IPS-15b (cell line): Measurements from ENCODE around the gene KCNC1.

ENCODE experiments used
- H3K27me3 ChIP-seq: one replicate; pipeline ENCODE4 v1.6.1; 2013; ENCODE audit warnings: low read length; ENCODE audit not compliant: control insufficient read depth, insufficient read depth
- H3K36me3 ChIP-seq: one replicate; pipeline ENCODE4 v1.6.1; 2013; ENCODE audit warnings: low read length; ENCODE audit not compliant: control insufficient read depth, insufficient read depth
- H3K4me1 ChIP-seq: one replicate; pipeline ENCODE4 v1.6.1; 2013; ENCODE audit warnings: mild to moderate bottlenecking, low read length; ENCODE audit not compliant: control insufficient read depth, insufficient read depth
- H3K4me3 ChIP-seq: one replicate; pipeline ENCODE4 v1.5.1; 2013; ENCODE audit warnings: low read depth, low read length
- H3K9ac ChIP-seq: one replicate; pipeline ENCODE4 v1.6.1; 2013; ENCODE audit warnings: low read depth, mild to moderate bottlenecking, low read length
- H3K9me3 ChIP-seq: one replicate; pipeline ENCODE4 v1.6.1; 2013; ENCODE audit warnings: mild to moderate bottlenecking, low read length; ENCODE audit not compliant: control insufficient read depth, insufficient read depth

The KCNC1 gene

DNA sequence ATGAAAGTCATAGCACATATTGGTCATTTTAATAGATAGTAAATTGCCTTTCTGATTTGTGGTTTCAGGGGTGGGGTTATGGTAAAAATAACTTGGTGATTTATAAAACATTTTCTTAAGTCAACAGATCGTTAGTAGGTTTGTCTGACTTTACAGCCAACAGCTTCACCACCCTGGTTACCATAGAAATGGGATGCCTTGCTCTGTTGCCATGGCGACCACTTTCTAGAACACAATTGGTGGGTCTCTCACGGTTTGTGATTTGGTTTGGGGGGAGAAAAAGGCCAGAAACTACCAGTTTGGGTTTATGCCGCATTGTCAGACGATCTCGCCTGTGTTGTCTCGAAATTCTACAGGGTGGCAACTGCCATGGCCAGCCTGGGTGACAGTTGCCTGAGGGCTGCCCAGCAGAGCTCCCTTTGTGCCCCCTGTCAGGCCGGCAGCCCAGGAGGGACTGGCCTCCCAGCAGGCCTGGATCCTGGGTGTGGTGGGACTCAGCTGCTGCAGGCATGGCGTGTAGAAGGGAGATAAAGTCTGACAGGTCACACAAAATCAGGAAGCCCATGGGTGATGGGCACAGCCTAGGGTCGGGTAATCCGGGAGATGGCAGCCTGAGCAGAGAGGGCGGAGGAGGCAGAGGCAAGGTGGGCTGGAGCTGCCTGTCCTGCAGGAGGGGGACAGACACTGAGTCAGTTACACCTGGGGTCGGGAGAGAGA, 30.9 kb downstream of the KCNC1 start:
- Histone ChIP-seq H3K9ac (no peak overlapping the region), H3K9me3 (no peaks in the 10 kb centered on the region), H3K36me3 (no peaks in the 10 kb centered on the region), H3K27me3 (no peaks in the 10 kb centered on the region), H3K4me3 (no peak overlapping the region), H3K4me1 (no peaks in the 10 kb centered on the region)

DNA sequence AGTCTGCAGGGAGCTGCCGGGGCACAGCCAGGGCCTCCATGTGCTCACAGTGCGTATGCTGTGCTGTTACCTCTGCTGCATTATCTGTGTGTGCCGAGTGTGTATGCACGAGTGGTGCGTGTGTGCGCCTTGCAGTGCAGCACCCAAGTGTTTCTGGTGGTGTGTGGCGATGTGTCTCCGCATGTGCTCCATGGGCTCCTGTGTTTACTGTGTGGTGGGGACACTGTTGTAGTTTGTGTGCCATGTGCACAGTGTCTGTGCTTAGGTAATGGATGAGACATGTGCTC, 31.4 kb downstream of the KCNC1 start:
- H3K9ac ChIP-seq, result no peak overlapping the region
- H3K4me1 ChIP-seq, result no peaks in the 10 kb centered on the region
- H3K4me3 ChIP-seq, result no peak overlapping the region
- H3K27me3 ChIP-seq, result no peaks in the 10 kb centered on the region
- H3K36me3 ChIP-seq, result no peaks in the 10 kb centered on the region
- H3K9me3 ChIP-seq, result no peaks in the 10 kb centered on the region

DNA sequence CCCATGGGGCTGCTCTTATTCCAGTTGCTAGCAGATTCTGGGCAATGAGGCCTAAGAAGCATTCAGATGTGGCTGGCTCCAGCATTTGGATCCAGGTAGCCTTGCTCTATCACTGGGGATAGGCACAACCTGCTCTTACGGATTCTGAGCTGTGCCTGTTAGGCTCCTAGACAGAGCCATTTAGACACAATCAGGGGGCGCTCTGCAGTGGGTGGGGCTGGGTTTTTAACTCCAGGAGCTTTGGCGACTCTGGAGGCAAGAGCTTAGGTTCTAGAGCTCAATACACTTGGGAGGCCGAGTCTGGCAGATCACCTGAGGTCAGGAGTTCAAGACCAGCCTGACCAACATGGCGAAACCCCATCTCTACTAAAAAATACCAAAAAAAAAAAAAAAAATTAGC, 32.0 kb downstream of the KCNC1 start:
- Histone ChIP-seq H3K9ac (no peak overlapping the region), H3K27me3 (no peaks in the 10 kb centered on the region), H3K4me1 (no peaks in the 10 kb centered on the region), H3K4me3 (no peak overlapping the region), H3K36me3 (no peaks in the 10 kb centered on the region), H3K9me3 (no peaks in the 10 kb centered on the region)

DNA sequence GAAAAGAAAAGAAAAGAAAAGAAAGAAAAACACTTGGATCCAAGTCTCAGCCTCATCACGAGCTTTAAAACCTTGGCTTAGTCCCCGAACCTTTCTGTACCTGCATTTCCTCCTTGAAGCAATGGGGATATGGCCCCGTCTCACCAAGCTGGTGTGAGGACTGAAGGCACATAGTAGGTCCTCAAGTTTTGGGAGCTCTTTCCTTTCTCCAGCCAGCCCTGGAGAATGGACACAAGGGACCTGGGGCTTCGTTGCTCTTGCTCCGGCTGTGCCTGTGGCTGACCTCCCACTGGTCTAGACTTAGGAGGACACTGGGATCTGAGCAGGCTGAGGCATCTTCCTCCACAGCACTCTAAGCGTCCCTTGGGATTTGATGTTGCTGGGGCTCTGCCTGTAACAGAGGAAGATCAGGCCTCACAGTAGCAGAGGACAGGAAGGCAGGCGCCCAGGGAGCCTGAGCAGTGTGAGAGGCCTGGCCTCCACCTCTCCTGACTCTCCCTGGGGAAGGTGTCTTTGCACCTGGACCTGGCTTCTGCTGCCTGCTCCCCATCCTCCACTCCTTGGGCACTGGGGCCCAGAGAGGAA, 32.8 kb downstream of the KCNC1 start:
- Histone ChIP-seq H3K4me1 (no peaks in the 10 kb centered on the region), H3K27me3 (no peaks in the 10 kb centered on the region), H3K9me3 (no peaks in the 10 kb centered on the region)

DNA sequence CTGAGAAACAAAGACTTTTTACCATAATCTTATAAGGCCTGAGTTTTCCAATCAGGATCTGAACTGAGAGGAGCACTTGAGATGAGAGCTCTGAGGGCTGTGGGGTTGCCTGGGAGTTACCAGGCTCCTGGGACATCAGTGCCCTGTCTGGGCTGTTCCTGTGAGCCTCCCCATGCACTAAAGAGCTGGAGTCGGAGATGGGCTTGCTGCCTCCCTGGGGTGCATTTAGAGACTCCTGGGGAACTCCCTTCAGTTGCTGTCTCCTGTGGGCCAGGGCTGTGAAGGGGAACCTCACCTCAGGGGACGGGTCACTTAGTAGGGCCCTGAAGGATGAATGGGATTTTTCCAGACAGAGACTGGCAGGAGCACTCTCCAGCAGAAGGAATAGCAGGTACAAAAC, 33.3 kb downstream of the KCNC1 start:
- no peaks in the 10 kb centered on the region for H3K27me3 ChIP-seq
- no peak overlapping the region for H3K4me3 ChIP-seq
- no peak overlapping the region for H3K9ac ChIP-seq
- H3K36me3 ChIP-seq, result no peaks in the 10 kb centered on the region
- H3K4me1 ChIP-seq, result no peaks in the 10 kb centered on the region
- H3K9me3 ChIP-seq, result no peaks in the 10 kb centered on the region

More for the DNA sequence above, 32.8 kb downstream of the KCNC1 start:
- Histone ChIP-seq H3K9ac (no peak overlapping the region), H3K4me3 (no peak overlapping the region), H3K36me3 (no peaks in the 10 kb centered on the region)

DNA sequence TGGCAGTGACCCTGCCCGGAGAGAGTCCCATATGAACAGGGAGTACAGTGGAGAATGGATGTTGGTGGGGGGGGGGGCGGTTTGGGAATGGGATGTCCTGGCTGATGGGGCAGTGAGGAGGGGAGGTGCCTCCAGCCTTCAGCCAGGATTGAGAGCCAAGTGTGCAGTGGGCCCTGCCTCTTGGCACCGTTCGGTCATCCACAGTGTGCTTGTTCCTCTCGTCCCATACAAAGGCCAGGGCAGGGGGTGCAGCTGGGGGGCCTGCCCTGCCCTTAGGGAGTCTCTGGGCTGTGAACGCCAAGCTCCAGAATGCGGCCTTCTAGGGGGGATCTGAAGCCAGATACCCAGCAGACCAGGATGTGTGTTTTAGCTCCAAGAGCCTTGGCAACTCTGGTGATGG, 34.0 kb downstream of the KCNC1 start:
- Histone ChIP-seq H3K4me3 (no peak overlapping the region), H3K9ac (no peak overlapping the region), H3K27me3 (no peaks in the 10 kb centered on the region), H3K9me3 (no peaks in the 10 kb centered on the region), H3K36me3 (no peaks in the 10 kb centered on the region), H3K4me1 (no peaks in the 10 kb centered on the region)

DNA sequence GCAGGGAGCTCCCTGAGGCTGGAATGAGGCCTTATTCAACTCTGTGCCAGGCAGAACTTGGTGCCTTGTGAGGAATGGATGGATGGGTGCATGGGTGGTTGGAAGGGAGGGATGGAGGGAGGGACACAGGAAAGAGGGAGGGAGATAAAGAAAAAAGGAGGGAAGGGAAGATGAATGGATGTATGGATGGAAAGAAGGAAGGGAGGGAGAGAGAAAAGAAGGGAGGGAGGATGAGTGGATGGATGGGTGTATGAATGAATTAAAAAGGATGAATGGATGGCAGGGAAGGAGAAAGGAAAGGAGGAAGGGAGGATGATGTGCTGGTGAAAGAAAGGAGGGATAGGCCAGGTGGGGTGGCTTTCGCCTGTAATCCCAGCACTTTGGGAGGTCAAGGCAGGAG, 34.6 kb downstream of the KCNC1 start:
- H3K4me3 ChIP-seq, result no peak overlapping the region

DNA sequence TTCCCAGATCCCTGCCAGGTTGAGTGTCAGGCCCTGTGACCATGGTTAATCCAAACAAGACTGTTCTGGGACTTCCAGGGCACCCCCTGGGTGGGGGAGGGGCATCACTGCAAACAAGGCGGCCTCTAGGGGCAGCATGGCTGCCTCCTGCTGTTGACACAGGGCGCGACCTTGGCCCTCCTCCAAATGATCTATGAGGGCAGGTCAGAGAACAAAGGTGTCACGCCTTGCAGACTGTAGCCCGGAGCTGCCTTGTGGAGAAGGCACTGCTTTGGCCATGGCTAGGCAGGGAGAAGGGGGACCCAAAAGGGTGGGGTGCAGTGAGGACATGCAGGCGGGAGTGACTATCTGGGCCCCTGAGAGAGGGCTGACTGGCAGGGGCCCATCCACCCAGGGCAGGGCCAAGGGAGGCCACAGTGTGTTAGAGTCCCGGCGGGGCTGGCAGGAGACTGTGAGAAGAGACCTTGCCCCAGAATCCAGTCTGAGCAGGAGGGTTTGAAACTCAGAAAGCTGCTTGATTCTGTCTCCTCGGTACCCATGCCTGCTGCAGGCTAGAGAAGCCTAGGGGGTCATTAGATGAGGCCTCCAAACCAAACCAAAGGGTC, 35.6 kb downstream of the KCNC1 start:
- Histone ChIP-seq H3K9me3 (no peaks in the 10 kb centered on the region), H3K4me1 (no peaks in the 10 kb centered on the region), H3K36me3 (no peaks in the 10 kb centered on the region), H3K27me3 (no peaks in the 10 kb centered on the region), H3K9ac (no peak overlapping the region), H3K4me3 (no peak overlapping the region)

More for the DNA sequence above, 34.6 kb downstream of the KCNC1 start:
- Histone ChIP-seq H3K9ac (no peak overlapping the region), H3K36me3 (no peaks in the 10 kb centered on the region), H3K9me3 (no peaks in the 10 kb centered on the region), H3K4me1 (no peaks in the 10 kb centered on the region), H3K27me3 (no peaks in the 10 kb centered on the region)

DNA sequence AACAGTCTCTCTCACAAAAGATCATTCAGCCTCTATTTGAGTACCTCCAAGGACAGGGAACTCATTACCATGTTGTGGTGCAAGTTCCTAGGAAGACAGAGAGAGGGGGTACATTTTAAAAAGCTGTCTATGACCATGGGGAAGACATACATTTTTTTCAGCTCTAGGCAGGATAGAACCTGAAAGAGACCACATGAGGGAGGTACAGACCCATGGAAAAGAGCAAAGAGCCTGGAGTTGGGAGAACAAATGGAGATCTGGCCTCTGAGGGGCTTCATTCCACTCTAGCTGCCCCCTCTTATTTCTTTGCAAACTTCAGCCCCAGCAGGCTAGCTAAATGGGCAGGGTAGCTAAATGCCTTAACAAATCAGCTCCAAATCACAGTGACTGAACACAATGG, 36.3 kb downstream of the KCNC1 start:
- Histone ChIP-seq H3K4me1 (no peaks in the 10 kb centered on the region), H3K27me3 (no peaks in the 10 kb centered on the region), H3K36me3 (no peaks in the 10 kb centered on the region), H3K4me3 (no peak overlapping the region), H3K9me3 (no peaks in the 10 kb centered on the region), H3K9ac (no peak overlapping the region)

DNA sequence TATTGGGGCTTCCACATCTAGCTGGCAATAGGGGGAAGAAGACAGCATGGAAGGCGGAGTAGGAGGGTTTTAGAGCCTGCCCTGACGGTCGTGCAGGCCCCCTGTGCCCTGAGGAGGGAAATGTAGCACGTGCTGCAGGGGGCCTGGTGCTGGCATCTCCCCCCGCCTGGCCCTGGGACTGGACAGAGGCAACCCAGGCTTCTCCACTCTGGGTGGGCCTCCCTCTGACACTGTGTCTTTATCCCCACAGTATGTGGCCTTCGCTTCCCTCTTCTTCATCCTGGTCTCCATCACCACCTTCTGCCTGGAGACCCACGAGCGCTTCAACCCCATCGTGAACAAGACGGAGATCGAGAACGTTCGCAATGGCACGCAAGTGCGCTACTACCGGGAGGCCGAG, 36.8 kb downstream of the KCNC1 start:
- H3K4me3 ChIP-seq, result no peak overlapping the region
- no peaks in the 10 kb centered on the region for H3K4me1 ChIP-seq
- H3K9ac ChIP-seq, result no peak overlapping the region
- no peaks in the 10 kb centered on the region for H3K36me3 ChIP-seq
- no peaks in the 10 kb centered on the region for H3K27me3 ChIP-seq
- no peaks in the 10 kb centered on the region for H3K9me3 ChIP-seq

DNA sequence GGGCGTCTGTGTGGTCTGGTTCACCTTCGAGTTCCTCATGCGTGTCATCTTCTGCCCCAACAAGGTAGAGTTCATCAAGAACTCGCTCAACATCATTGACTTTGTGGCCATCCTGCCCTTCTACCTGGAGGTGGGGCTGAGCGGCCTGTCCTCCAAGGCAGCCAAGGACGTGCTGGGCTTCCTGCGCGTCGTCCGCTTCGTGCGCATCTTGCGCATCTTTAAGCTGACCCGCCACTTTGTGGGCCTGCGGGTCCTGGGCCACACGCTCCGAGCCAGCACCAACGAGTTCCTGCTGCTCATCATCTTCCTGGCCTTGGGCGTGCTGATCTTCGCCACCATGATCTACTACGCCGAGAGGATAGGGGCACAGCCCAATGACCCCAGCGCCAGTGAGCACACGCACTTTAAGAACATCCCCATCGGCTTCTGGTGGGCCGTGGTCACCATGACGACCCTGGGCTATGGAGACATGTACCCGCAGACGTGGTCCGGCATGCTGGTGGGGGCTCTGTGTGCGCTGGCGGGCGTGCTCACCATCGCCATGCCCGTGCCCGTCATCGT, 37.3 kb downstream of the KCNC1 start:
- H3K4me3 ChIP-seq, result no peak overlapping the region
- H3K36me3 ChIP-seq, result no peaks in the 10 kb centered on the region

More for the DNA sequence above, 37.3 kb downstream of the KCNC1 start:
- Histone ChIP-seq H3K9ac (no peak overlapping the region), H3K9me3 (no peaks in the 10 kb centered on the region), H3K27me3 (no peaks in the 10 kb centered on the region), H3K4me1 (no peaks in the 10 kb centered on the region)
